DOHH2 (cell line): Measurements from ENCODE around the gene LIX1L.
A peak's percentile ranks its signal among the peaks of the same experiment; 100 is the strongest.

Source experiments
- H3F3A ChIP-seq: fragments of 200-600 bp; sonication (generic), shearing (Covaris generic); 2 replicates; pipeline ENCODE4 v1.6.0; 2016; ENCODE audit warnings: antibody characterized with exemption, mild to moderate bottlenecking; ENCODE audit not compliant: control insufficient read depth, insufficient read depth
- H3K27ac ChIP-seq: fragments of 200-600 bp; sonication (generic); 2 replicates; pipeline ENCODE4 v1.5.1; 2014; ENCODE audit warnings: low read depth, mild to moderate bottlenecking, low read length, moderate library complexity
- H3K27me3 ChIP-seq: fragments of 200-600 bp; sonication (generic); 2 replicates; pipeline ENCODE4 v1.6.1; 2014; ENCODE audit warnings: mild to moderate bottlenecking, low read length, mixed read lengths; ENCODE audit not compliant: control insufficient read depth
- H3K36me3 ChIP-seq: fragments of 200-600 bp; sonication (generic); 2 replicates; pipeline ENCODE4 v1.6.1; 2014; ENCODE audit warnings: mild to moderate bottlenecking, low read length, moderate library complexity, mixed read lengths; ENCODE audit not compliant: control insufficient read depth
- H3K4me1 ChIP-seq: fragments of 200-600 bp; sonication (generic); 2 replicates; pipeline ENCODE4 v1.6.1; 2014; ENCODE audit warnings: mild to moderate bottlenecking, low read length, mixed read lengths; ENCODE audit not compliant: control insufficient read depth
- H3K4me2 ChIP-seq: fragments of 200-600 bp; sonication (generic); 2 replicates; pipeline ENCODE4 v1.6.0; 2014; ENCODE audit warnings: mild to moderate bottlenecking, low read length, moderate library complexity
- H3K4me3 ChIP-seq: fragments of 200-600 bp; sonication (generic); 2 replicates; pipeline ENCODE4 v1.5.1; 2014; ENCODE audit warnings: mild to moderate bottlenecking, low read length, mixed read lengths
- H3K79me2 ChIP-seq: fragments of 200-600 bp; sonication (generic); 2 replicates; pipeline ENCODE4 v1.6.1; 2014; ENCODE audit warnings: mild to moderate bottlenecking, low read length, mixed read lengths; ENCODE audit not compliant: control insufficient read depth
- H3K9me2 ChIP-seq: fragments of 200-600 bp; sonication (generic); replicated peaks from 2 replicates; pipeline ENCODE4 v1.6.1; 2014; ENCODE audit warnings: mild to moderate bottlenecking, low read length, mixed read lengths; ENCODE audit not compliant: control insufficient read depth
- H3K9me3 ChIP-seq: fragments of 200-600 bp; sonication (generic); 2 replicates; pipeline ENCODE4 v1.6.1; 2014; ENCODE audit warnings: antibody characterized with exemption, low read length, mixed read lengths; ENCODE audit not compliant: control insufficient read depth, insufficient read depth
- H4K20me1 ChIP-seq: fragments of 200-600 bp; sonication (generic); 2 replicates; pipeline ENCODE4 v1.6.0; 2014; ENCODE audit warnings: low read depth, mild to moderate bottlenecking, antibody characterized with exemption, low read length, moderate library complexity; ENCODE audit not compliant: control insufficient read depth, insufficient read depth
- EZH2phosphoT487 ChIP-seq: fragments of 200-600 bp; sonication (generic); IDR thresholded peaks from 2 replicates; pipeline ENCODE4 v1.6.1; 2017; ENCODE audit warnings: borderline replicate concordance, mild to moderate bottlenecking, antibody characterized with exemption, low read length, moderate library complexity, mixed read lengths
- TF ChIP-seq, protein P1 (sequence below): fragments of 200-600 bp; sonication (generic); IDR thresholded peaks from one replicate; pipeline ENCODE4 v1.5.1; 2014; ENCODE audit warnings: antibody characterized with exemption, mild to moderate bottlenecking, low read depth, low read length; ENCODE audit not compliant: poor library complexity, severe bottlenecking

The LIX1L gene

DNA sequence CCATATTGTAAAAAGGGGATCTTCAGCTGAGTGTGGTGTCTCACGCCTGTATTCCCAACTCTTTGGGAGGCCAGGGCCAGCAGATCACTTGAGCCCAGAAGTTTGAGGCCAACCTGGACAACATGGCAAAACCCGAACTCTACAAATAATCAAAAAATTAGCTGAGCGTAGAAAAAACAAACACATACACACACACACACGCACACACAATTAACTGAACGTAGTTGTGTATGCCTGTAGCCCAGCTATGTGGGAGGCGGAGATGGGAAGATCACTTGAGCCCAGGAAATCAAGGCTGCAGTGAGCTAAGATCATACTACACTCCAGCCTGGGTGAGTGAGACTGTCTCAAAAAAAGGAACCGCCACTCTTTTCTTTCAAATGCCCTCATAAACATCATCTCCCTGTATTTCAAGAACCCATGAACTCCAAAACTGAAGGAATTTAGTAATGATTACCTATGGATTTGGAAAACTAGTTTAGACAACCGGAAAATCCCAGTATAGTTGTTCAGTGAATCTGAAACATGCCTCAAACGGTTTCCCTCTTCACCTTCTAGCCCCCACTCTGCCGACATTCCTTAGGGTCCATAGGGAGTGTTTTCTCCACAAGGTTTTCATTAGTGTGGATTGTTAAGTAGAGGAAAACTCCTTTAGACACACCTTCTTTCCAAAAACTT lies 34.1 kb upstream of the LIX1L start:
- Histone ChIP-seq H3K4me1 (peaks cover 44% of the 10 kb centered on the region), H3K27ac (peak overlapping the region; percentile 13; the same call in 1 of the 2 replicates), H3K4me3 (no peak overlapping the region), H3K4me2 (no peak overlapping the region), H3K9me3 (no peaks in the 10 kb centered on the region), H3K27me3 (no peaks in the 10 kb centered on the region), H3K36me3 (peaks cover 43% of the 10 kb centered on the region), H4K20me1 (peaks cover 22% of the 10 kb centered on the region), H3K9me2 (no peaks in the 10 kb centered on the region), H3F3A (peaks cover 57% of the 10 kb centered on the region), H3K79me2 (peaks cover 30% of the 10 kb centered on the region)
- no peak for TF ChIP-seq EZH2phosphoT487
- TF ChIP-seq, protein P1, sequence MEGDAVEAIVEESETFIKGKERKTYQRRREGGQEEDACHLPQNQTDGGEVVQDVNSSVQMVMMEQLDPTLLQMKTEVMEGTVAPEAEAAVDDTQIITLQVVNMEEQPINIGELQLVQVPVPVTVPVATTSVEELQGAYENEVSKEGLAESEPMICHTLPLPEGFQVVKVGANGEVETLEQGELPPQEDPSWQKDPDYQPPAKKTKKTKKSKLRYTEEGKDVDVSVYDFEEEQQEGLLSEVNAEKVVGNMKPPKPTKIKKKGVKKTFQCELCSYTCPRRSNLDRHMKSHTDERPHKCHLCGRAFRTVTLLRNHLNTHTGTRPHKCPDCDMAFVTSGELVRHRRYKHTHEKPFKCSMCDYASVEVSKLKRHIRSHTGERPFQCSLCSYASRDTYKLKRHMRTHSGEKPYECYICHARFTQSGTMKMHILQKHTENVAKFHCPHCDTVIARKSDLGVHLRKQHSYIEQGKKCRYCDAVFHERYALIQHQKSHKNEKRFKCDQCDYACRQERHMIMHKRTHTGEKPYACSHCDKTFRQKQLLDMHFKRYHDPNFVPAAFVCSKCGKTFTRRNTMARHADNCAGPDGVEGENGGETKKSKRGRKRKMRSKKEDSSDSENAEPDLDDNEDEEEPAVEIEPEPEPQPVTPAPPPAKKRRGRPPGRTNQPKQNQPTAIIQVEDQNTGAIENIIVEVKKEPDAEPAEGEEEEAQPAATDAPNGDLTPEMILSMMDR: no peak

GRCh38 chr1:145990249-145990855 lies 32.5 kb upstream of the LIX1L start:
- Histone ChIP-seq H3K9me2 (no peaks in the 10 kb centered on the region), H3K4me3 (no peak overlapping the region), H3K79me2 (peaks cover 18% of the 10 kb centered on the region), H3K9me3 (no peaks in the 10 kb centered on the region), H3K27ac (no peak overlapping the region), H3K27me3 (no peaks in the 10 kb centered on the region), H3F3A (peaks cover 52% of the 10 kb centered on the region), H3K4me2 (no peak overlapping the region), H4K20me1 (peaks cover 14% of the 10 kb centered on the region), H3K36me3 (peaks cover 34% of the 10 kb centered on the region), H3K4me1 (peaks cover 46% of the 10 kb centered on the region)
- TF ChIP-seq EZH2phosphoT487: no peak
- TF ChIP-seq, protein P1: no peak

- Histone ChIP-seq H3K4me2 (peak overlapping the region; percentile 26; the same call in 1 of the 2 replicates), H3K36me3 (peaks cover 18% of the 10 kb centered on the region), H4K20me1 (no peaks in the 10 kb centered on the region), H3K27ac (no peak overlapping the region), H3K79me2 (peaks cover 2% of the 10 kb centered on the region; the same call in 1 of the 2 replicates), H3K27me3 (no peaks in the 10 kb centered on the region), H3K9me3 (no peaks in the 10 kb centered on the region), H3K4me3 (no peak overlapping the region), H3F3A (peaks cover 38% of the 10 kb centered on the region), H3K4me1 (peaks cover 36% of the 10 kb centered on the region), H3K9me2 (no peaks in the 10 kb centered on the region)
- TF ChIP-seq, protein P1: no peak
- TF ChIP-seq EZH2phosphoT487: no peak
These were observed 31.0 kb upstream of the LIX1L start for GRCh38 chr1:145988773-145989172.
